Activated T-helper 9 cell treated with anti-CD3 and anti-CD28 coated beads, Interleukin-2, amount 50 U/mL, for 16 hours (primary cell): Measurements from ENCODE around the gene DNASE1.
"Not testable (repeated sequence)": the region's sequence is repeated elsewhere in the genome, so short reads cannot be mapped to it uniquely, and the experiment has no call there.

ENCODE experiments used
- DNase-seq: peaks from one replicate; pipeline ENCODE4 v3.0.0-alpha.2; 2020; ENCODE audit warnings: low read depth

Gene DNASE1

DNA sequence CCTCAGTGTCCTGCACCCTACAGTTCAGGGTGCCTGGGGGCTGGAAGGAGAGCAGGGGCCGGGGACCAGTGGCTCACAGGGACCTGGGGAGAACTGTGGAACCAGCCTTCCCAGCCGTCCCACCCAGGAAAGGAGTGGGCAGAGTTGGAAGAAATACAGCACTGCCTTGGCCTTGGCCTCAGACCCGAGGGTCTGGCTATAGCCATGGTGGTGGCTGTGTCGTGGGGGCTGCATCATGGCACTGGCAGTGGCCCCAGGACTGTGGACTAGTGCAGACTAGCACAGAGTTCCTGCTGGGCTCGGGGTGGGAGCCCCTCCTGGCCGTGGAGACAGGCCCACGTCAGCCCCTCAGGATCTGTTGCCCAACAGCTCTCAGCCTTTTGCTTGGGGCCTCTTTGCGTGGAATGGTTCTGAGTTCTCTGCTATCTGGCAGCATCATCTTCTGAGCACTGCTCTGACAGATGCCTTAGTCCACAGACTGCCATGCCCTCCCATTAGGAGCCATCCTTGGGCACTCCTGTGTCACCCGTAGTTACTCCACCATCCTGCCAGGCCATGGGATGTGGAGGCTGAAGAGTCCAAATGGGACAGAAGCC is 12.6 kb upstream of the DNASE1 start:
- DNase-seq = no peak

DNA sequence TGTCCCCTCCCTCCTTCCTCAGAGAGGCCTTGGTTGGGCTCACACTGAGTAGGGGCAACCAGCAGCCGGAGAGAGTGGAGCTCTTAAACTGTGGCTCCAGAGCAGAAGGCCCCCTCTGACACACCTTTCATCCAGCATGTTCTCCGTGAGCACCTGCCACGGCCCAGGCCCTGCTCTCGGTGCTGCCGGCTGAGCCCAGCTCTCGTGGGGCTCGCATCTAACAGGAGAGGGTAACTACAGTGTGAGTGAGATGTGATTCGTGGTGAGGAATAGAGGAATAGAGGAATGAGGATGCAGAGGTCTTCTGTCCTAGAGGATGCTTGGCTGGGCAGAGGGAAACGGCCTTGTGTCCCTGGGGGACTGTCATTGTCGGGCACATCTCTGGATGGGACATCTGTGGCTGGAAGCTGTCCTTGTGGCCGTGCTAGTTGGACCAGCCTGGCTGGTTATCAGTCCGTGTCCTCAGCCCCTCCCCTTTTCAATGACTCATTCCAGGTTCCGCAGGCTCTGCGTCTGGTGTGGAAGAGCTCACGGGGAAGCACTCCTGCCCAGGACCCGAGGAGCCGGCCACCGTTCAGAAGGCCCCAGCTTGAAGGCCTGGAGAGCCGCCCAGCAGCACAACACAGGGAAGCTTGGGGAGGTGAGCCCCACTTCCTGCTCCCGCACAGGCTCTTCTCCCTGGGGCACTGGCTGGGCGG is 11.9 kb upstream of the DNASE1 start:
- DNase-seq = no peak

DNA sequence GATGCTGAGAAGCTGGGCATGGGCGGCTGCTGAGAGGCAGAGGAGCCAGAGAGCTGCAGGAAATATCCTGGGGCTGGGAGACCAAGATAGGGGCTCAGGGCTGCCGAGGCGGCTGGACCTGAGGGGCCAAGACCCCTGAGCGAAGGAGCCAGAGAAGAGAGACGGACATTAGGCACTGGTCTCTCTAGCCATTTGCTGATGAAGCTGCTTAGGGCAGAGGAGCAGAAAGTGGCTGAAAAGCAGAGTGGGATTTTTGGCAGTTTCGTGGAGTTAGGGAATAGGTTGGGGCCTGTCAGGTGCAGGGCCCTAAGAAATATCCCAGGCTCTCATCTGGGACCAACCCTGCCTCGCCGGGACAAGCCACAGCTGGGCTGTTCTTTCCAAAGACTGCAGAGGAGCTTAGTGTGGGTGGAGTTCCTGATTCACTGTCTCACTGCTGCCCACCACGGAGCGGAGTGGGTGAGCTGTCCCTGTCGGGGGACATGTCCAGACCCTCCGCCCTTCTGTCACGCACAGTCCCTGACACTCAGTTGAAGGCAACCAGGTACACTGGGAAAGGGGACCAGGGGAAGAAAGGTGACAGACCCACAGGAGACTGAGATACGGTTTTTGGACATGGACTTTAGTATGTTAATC is 11.3 kb upstream of the DNASE1 start:
- DNase-seq = no peak

DNA sequence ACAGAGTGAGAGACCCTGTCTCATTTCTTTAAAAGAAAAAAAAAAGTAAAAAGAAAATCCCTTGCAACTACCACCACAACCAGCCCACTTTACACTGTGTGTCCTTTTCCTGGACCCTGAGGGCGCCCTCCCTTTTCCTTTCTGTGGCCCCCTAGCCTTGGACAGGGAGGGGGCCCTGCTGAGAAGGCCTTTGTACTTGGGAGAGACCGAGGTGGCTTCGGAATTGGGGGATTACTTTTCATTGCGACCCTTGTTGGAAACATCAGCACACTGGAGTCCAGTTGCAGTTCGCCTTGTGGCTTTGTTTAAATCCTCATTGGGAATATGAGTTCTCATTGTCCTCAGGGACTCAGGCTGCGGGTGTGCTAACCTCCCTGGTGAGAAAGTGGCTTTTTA is 9.4 kb upstream of the DNASE1 start:
- DNase-seq = no peak

DNA sequence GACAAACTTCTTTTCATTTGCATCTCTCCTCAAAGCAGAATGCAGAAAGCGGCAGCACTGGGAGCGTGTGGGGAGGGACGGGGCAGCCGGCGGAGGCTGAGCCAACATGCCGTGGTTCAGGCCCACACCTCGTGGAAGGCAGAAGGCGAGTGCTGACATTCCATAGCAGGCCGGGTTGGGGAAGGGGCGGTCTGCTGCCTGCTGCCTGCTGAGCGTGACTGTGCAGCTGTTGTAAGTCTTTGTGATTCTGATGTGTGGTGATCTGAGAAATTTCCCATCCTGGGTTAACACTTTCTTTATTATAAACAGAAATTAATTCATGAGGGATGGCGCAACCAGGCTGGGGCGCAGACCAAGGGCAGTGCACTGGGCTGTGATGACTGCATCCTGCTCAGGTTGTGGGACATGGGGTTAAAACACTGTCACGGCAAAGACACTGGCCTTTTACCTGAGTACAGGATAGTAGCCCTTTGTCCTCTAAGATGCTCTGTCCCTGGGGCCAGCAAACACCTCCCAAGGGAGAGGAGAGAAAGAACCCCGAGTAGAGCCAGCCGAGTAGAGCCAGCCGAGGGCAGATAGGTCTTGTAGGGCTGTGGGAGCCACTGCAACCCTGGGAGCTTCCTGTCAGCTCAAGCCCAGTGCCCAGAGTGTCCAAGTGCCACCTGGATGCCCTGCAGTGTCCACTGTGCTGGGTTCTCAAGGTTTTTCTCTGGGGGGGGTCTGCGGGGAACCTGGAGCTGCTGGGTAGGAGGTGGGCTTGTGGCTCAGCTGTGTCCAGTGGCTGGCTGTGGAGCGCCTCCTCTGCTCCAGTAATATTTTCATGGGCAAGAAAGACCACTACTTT is 8.8 kb upstream of the DNASE1 start:
- DNase-seq = no peak

DNA sequence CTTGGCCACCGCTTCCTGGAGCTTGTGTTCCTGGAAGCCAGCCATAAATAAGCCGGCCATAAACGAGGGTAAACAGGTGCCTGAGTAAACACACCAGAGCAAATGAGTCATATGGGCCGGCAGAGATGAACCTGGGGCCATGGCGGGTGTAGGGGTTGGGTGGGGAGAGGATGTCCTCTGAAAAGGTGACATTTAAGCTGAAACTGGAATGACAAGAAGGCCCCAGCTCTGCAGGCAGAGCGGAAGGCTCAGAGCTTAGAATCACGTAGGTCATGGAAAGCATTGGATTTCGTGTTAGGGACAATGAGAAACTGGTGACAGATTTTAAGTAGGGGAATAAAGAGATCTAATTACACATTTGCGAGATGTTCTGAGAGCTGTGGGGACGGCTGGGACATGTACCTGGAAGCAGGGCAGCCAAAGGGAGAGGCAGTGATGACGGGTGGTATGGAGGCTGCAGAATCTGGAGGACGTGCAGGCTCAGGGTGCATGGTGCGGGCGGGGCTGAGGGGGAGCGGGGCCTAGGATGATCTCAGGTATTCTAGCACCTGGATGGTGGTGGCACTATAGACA is 8.1 kb upstream of the DNASE1 start:
- no peak for DNase-seq

DNA sequence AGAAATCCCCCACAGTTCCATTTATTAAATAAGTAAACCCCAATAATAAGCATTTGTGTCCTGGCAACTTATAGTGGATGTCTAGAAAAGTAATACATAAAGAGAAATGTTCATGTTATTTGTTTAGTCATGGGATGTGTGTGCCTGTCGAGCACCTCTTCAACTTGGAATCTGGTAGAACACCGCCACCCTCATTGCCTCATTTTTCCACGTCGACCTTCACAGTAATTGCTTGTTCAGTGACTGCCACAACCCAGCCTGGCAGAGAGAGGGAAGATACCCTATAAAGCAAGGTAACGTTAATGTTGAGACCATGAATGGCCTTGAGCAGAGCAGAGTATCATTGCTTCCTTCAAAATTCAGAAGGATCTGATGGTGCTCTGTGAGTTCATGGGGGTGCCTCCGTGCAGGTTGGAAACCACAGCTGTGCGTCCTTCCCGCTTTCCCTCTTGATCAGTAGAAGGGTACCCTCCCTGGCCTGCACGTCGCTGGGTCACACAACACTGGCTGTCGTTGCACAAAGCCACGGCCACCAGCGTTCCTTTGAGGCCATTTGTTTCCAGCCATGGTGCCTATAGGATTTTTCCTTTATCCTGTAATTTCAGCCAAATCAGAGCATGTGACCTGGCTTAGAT is 3.7 kb upstream of the DNASE1 start:
- DNase-seq = no peak

DNA sequence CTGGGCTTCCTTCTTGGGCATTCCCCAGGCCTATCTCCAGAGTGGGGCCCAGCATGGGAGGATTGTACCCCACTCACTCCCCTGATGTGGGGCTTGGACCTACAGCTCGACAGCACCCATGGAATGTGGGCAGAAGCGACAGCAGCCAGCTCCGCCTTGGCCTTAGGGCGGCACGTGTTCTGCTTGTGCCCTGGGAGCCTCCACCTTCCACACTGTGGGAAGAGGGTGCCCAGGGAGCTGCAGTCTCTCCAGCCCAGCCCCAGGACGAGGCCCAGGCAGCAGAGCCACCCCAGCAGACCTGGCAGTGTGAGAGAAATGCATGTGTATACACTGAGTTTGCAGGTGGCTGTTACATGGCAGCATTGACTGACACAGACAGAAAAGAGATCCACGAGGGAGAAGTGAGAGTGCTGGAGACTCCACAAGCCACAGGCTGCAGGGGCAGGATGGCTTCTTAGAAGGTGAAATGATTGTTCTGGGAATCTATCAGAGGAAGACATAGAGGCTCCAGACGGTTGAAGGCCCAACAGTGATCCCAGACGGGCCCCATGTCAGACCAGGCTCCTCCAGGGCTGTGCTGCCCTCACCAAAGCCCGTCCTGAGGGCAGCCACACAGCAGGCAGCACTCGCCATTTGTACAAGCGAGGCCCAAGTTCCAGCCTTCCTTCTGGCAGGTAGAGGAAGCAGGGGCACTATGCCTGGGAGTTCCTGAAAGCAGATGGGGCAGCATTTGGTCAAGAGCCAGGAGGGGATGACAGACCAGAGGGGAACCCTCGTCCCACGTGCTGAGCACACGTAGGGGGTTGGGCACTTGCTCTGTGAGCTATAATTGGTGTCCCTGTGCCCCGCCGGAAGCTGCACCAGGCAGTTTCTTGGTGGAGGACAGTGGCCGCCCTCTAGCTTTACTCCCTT is 2.8 kb upstream of the DNASE1 start:
- no peak for DNase-seq

DNA sequence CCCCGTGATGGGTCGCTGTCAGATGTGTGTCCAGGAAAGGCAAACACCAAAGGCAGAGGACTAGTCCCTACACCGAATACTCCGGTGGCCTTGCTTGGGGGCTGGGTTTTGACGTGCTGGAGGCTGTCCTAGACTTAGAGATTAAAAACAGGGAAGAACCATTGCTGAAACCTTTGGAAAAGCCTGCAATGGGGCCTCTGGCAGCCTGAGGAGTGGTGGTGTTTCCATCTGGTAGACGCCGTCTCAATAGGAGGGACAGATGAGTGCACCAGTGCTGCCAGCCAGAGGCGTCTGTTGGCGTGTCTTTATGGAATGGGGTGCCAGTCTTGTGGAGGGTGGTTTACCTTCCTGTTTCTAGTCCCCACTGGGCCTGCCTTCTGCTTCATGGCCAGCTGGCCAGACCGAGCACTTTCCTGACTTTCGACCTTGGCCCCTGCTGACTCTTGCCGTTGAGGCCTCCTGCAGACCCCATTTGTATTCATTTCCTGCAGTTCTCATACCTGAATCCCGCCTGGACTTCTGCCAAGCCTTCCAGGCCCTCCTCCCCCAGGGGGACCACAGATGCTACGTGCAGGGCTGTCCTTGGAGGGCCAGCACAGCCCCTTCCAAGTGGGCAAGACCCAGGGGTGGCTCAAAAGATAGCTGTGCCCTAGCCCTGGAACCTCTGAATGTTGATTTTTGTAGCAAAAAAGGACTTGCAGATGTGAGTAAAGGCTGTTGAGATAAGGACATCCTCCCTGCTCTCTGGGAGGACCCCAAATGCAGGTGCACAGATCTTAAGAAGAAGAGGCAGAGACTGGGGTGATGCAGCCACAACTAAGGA is 1.9 kb upstream of the DNASE1 start:
- no peak for DNase-seq

DNA sequence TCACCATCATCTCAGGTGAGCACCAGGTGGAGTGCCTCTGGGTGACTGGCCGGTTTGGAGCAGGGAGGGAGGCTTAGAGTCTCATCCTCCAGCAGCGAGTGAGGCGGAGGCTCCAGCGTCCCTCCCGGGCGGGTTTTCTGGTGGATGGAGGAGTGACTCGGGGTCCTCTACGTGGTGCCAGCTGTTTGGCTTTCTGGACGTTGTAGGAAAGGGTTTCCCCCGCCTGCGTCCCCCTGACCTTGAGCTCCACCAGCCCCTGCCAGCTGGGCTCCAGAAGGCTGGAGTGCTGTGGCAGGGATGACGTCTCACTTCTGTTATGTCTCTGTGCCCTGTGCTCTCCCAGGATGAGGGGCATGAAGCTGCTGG is 522 bp downstream of the DNASE1 start:
- DNase-seq = no peak

DNA sequence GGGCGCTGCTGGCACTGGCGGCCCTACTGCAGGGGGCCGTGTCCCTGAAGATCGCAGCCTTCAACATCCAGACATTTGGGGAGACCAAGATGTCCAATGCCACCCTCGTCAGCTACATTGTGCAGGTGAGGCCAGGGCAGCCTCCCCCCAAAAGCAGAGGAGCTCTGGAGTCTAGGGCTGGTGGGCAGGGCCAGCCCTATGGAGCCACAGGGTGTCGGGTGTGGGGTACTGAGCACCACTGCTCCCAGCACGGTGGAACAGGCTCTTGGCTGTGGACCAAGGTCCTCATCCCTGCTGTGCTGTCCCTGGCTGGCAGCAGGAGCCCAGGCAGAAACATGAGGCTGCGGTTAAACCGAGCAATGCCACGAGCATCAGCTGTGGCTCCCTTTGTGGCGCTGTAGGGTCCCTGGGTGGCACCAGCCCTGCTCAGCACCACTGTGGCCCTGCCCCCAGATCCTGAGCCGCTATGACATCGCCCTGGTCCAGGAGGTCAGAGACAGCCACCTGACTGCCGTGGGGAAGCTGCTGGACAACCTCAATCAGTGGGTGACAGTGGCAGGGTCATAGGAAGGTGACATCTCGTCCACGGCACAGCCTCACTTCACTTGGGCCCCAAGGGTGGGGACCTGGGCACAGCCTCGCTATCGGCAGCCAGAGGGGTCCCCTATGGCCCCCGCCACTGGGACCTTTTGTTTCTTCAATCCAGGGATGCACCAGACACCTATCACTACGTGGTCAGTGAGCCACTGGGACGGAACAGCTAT is 1.1 kb downstream of the DNASE1 start:
- DNase-seq = no peak

DNA sequence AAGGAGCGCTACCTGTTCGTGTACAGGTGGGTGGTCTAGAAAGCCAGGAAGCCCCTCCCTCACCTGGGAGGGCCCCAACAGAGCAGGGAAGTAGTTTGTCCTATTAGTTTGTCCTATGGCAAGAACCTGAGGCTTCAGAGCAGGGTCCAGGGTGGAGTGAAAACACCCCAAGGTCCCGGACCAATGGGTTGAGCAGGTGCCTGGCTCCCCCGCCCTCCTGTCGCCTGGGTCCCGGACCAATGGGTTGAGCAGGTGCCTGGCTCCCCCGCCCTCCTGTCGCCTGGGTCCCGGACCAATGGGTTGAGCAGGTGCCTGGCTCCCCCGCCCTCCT is 1.6 kb downstream of the DNASE1 start:
- not testable (repeated sequence) for DNase-seq

DNA sequence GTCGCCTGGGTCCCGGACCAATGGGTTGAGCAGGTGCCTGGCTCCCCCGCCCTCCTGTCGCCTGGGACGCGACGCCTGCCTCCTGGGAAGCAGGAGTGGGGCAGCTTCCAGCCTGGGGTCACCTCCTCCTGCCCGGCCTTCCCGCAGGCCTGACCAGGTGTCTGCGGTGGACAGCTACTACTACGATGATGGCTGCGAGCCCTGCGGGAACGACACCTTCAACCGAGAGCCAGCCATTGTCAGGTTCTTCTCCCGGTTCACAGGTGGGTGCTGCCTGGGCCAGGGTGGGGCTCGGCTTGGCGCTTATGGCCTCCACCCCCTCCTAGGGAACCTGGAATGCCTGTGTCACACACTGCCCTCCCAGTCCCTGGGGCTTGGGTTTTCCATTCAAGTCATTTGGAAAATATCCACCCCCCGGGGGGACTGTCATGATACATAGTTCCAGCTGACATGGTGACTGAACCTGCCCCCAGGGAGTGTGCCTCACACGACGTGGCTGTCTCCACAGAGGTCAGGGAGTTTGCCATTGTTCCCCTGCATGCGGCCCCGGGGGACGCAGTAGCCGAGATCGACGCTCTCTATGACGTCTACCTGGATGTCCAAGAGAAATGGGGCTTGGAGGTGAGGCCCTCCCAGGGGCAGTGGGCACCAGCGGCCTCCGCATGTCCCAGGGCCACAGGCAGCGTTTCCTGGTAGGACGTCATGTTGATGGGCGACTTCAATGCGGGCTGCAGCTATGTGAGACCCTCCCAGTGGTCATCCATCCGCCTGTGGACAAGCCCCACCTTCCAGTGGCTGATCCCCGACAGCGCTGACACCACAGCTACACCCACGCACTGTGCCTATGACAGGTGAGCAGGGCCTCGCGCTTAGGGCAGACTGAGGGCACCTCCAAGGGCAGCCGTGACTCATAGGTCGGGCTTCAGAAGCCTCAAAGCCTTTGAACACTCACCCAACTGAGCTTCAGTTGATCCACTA is 2.3 kb downstream of the DNASE1 start:
- DNase-seq = no peak

DNA sequence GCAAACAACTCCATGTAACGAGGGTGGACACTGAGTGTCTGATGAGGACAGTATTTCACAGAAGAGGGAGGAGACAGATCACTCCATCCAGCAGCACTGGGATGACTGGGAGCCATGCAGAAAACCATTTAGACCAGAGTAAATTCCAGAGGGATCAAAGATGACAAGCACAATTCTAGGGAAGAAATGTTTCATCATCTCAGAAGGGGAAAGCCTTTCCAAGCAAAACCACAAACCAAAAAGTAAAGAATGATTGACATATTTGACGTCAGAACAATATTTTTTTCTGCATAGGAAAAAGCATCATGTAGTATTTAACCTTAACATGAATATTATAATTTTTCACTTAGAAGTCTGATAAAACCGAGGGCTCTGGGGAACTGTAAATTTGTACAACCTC is 4.8 kb downstream of the DNASE1 start:
- DNase-seq = no peak

DNA sequence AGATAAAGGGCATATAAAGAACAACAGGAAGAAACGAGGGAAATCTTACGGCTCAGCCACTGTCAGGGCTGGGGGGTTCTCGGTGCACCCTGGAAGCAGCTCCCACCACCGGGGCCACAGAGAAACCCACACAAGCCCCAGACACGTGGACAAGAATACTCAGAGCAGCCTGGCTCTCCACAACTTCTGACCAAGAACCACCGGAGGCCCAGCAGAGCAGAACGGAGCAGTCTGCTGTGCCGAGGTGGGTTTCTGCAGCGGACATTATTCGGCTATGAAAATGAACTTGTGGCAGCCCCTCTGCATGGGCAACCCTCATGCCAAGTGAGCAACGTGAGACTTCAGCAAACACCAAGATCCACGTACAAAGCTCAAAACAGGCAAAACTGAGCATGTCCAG is 6.8 kb downstream of the DNASE1 start:
- no peak for DNase-seq

DNA sequence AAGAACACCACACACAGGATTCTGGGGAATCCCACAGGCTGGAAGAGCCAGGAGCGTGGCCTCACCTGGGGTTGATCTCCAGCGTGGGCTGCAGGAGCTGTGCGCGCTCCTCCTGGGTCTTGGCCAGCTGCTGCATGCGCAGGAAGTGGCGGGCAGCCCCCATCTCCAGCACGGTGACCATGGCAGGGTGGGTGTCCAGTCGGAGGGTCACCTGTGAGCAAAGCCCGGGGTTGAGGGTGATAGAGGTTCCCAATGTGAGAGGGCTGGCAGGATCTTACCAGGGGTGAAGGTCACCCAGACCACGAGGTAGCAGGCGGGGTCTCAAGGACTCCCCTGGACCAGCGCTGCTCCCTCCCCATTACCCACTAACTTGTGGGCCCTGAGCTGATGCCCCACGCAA is 7.4 kb downstream of the DNASE1 start:
- DNase-seq = no peak

DNA sequence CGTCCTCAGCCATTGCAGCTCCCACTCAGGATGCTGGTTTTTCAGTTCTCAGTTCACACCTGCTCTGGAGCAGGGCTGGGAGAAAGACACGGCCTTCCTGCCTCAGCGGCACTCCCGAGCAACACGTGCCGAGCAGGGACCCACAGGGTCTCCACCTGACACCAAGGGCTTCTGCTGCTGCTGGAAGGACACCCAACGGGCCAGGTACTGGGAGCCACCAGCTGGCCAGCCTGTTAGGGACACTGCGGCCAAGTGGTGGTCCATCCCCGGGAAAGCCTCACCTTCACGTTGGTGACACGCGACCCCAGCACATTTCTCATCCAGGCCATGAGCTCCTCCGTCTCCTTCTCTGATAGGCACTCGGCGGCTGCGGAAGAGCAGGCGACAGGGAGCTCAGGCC is 8.1 kb downstream of the DNASE1 start:
- no peak for DNase-seq

DNA sequence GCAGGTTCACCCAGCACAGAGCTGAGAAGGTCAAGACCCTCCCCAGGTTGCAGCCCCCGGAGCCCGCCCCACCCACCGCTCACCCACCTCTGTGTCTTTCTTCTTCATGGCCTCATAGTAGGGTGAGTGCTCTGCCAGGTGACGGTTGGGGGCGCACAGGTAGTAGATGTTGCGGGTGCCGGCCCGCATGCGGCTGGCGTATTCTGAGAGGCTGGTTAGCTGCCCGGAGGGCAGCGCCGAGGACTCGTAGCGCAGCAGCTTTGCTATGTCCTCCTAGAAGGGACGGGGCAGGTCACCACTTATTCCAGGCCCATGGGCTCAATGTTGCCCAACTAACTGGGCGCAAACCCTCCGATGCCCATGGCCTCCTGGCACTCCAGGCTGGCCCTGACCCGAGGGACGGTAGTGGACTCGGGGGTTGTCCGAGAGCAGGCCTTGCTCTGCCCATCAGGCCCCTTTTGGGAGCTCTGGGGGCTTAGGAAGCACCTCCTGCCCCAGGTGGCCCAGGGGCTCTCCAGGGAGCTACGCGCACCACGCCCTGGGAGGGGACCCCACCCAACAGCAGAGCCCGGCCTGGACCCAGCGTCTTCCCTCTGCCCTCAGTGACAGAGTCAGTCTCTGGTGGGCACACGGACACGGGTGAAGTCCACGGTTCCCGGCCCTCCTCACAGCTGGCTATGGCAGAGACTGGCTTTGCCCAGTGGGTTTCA is 9.9 kb downstream of the DNASE1 start:
- DNase-seq = no peak
